Panc1 (cell line): ENCODE data around the gene FGF5.

Experiments
- CTCF ChIP-seq: fragments of 450-650 bp; IDR thresholded peaks from 2 replicates; pipeline ENCODE4 v1.5.1; 2017; ENCODE audit warnings: mild to moderate bottlenecking
- POLR2AphosphoS5 ChIP-seq: IDR thresholded peaks from 2 replicates; pipeline ENCODE4 v1.6.1; 2012; ENCODE audit warnings: mild to moderate bottlenecking, low read depth, low read length, moderate library complexity
- REST ChIP-seq, 2 experiments: IDR thresholded peaks; 2 replicates each; pipeline ENCODE4 v1.6.1; 2011 to 2012; ENCODE audit warnings: low read depth in 2 of 2, control low read depth in 1 of 2, low read length in 1 of 2, mild to moderate bottlenecking in 1 of 2, moderate library complexity in 1 of 2; ENCODE audit not compliant: insufficient read depth in 1 of 2
- SIN3A ChIP-seq: IDR thresholded peaks from 2 replicates; pipeline ENCODE4 v1.6.1; 2012; ENCODE audit warnings: low read depth, mild to moderate bottlenecking, low read length, moderate library complexity, borderline replicate concordance; ENCODE audit not compliant: insufficient read depth
- TCF7L2 ChIP-seq: IDR thresholded peaks from 2 replicates; pipeline ENCODE4 v1.6.1; 2011; ENCODE audit warnings: mild to moderate bottlenecking, low read depth, low read length, inconsistent platforms

GRCh38 chr4:80270868-80271267 is 4.4 kb downstream of the FGF5 start:
- TF ChIP-seq POLR2AphosphoS5 (no peak), CTCF (no peak), TCF7L2 (no peak), REST (IDR thresholded peaks at IDR 0.05; ENCODE audit: insufficient read depth in 1 of 2, low read depth in 2 of 2, low read length in 1 of 2) (no peak), SIN3A (no peak)
